Posterior cingulate gyrus (tissue), 11 donors: Measurements from ENCODE around the gene CMTM3.
"Not testable (repeated sequence)": the region's sequence is repeated elsewhere in the genome, so short reads cannot be mapped to it uniquely, and the experiment has no call there.

Experiments
- DNase-seq, 10 donors: peaks; one replicate each; pipeline versions ENCODE4 v3.0.0 to v3.0.0-alpha.2; 2020 to 2021; ENCODE audit warnings: mixed read lengths in 3 of 10
- intact Hi-C: fragments of 100-400 bp; cut with DNase I; formaldehyde crosslinking; loops from one replicate; pipeline ENCODE4 v1.15.1; 2023

CMTM3 gene

DNA sequence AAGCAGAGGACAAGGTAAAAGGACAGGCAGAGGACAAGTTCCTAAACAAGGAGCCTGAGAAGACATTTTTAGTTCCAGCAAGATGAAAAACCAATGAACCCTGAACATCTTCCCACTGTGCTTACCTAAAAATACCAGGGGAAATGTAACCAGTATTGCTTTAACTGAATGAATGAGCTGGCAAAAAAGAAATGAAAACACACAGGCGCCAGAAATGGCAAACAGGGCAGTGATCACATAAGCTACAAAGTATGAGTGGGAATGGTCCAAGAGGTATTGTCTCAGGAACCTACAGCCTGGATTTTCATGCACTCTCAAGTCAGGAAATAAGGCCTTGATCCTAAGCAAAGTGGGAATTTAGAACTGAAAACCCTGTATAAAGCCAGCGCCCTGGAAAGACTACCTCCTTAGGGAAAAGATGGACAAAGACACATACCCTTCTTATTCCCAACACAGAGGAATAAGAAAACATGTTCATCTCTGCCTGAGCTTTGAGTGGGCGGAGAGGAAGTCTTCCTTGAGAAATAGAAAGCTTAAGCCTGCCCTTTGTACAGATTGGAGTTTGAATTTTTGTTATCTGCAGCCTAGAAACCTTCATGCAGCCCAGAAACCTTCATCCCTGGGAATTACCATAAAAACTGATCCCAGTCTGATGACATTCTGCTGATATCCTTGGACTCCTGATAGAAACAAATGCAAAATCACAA lies 23.1 kb upstream of the CMTM3 start:
- no peak for DNase-seq
- intact Hi-C loops = no loop called here

DNA sequence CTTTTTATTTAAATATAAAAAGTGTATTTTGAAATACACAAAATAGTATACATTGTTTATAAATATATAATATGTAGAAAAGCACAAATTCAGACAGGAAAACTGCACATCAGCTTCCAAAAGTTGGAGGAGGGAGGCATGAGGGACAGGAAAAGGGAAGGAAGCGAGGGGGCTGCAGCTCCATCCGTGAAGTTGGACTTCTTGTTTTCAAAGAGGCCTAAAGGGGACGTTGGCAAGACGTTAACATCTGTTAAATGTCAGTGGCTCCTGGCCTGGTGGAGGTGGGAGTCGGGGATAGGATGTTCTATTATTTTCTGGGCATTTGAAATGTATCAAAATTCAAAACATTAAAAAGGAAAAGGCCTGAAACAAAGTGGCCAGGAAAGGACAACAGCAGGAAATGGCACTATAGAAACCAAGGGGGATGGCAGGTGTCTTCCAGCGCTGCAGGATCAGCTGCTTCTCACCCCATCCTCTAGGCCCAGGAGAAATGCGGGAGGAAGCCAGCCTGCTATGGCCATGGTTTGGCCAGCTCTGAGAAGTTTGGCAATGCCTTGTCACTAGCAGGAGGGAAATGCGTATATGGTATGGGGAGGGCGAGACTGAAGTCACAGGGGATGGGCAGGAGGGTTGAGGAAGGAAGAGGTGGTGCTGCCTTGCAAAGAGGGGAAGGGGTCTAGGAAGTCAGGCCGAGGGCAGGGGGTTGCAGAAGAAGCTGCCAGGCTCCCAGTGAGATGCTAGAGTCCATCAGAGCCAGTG lies 18.8 kb upstream of the CMTM3 start:
- intact Hi-C loops = no loop called here
- DNase-seq = no peak

DNA sequence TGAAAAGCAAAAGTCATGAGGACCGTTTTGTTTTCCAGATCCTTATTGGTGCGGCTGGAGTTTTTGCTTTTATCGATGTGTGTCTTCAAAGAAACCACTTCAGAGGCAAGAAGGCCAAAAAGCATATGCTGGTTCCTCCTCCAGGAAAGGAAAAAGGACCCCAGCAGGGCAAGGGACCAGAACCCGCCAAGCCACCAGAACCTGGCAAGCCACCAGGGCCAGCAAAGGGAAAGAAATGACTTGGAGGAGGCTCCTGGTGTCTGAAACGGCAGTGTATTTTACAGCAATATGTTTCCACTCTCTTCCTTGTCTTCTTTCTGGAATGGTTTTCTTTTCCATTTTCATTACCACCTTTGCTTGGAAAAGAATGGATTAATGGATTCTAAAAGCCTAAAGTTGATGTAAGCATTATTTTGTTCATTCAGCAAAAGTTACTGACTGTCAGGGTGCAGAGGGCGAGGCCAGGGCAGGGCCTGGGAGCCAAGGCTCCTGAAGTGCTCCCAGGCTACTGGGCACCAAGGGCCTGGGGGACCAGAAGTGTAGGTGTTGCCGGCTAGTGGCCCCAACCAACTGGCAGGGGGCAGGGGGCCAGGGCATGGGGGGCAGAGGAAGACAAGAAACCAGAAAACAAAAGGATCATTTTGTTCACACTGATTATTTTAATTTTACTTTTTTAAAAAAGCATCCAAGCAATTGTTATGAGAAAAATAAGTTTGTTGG lies 16.5 kb upstream of the CMTM3 start:
- intact Hi-C loops = loop anchor here (2.0 kb wide), 1 partner anchor 181 kb away; no protein-coding TSS in a partner anchor
- peak in 3 of 10 donors; percentile 15 to 79 (median 69) for DNase-seq

DNA sequence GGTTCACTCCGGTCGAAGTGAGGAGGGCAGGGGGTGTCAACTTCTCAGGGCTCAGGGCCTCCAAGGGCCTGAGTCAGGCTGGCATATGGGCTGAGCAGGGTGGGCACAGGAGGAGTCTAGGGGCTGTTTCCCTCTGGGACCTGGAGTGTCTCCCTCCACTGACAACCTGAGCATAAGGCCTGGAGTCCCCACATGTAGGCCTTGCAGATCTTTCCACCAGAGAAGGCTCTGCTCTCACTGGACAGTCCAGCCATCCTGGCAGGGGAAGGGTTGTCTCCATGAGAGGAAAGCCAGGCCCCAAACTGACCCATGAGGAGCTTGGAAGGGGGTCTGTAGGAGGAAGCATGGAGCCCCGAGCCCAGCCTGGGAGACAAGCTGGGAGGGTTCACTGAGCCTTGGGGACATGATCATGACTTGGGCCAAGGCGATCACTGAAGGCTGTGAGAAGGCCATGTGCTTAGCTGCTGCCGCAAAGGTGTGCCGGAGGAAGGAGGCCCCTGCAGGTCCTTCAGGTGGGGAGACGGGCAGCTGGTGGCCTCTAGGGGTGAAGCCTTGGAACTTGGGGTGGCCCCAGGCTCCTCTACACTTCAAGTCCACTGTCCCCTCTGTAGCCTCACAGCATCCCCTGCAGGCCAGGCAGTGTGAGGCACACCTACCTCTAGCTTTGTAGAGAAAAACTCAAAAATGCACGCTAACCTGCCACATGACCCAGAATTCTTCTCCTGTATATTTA lies 15.4 kb upstream of the CMTM3 start:
- peak in 6 of 10 donors; percentile 15 to 89 (median 42) for DNase-seq

DNA sequence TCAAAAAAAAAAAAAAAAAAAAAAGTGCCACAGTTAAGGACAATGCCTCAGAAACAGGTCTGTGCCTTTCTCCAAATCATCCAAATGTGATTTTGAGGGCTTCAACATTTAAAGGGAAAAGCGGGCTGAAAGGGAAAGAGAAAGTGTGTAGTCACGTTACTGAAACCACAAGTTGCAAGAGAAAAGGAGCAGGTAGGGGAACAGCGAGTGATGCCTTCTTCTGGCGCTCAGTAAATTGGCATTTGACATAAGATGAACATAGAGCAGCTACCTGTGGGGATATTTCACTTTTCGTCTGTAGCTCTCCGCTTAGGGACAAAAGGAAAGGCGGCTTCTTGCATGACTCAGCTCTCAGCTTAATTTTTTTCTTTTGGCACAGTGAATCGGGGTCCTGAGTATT lies 14.2 kb upstream of the CMTM3 start:
- intact Hi-C loops = no loop called here
- no peak for DNase-seq

More for the DNA sequence above, 15.4 kb upstream of the CMTM3 start:
- intact Hi-C loops = loop anchor here (2.0 kb wide), 1 partner anchor 182 kb away; no protein-coding TSS in a partner anchor

DNA sequence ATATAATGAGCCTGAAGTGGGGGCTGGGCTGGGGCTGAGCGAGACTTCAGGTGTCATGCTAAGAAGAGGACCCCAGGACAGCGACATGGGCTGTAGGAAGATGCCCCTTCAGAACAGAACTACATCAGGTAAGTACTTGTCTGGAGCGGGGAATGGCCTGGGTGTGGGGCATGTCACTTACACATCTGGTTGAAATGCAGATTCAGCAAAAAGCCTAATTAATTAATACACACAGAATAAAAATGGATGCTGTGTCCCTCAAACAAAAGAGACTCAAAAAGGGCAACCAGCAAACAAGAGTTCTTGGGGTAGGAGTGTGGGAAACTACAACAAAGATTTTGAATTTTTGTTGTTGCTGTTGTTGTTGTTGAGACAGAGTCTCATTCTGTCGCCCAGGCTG lies 13.5 kb upstream of the CMTM3 start:
- intact Hi-C loops = no loop called here
- no peak for DNase-seq

DNA sequence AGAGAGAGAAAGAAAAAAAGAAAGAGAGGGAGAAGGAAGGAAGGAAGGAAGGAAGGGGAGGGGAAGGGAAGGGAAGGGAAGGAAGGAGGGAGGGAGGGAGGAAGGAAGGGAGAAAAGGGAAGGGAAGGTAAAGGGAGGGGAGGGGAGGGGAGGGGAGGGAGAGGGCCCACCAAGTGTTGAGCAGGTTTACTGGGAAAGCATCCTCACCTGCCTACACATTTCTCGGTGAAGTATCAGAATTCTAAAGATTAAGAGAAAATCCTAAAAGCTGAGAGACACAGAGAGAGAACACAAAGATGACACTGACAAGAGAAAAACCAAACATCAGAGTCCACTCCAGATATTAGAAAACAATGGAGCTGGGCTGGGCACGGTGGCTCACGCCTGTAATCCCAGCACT lies 12.3 kb upstream of the CMTM3 start:
- intact Hi-C loops = no loop called here
- DNase-seq = no peak

DNA sequence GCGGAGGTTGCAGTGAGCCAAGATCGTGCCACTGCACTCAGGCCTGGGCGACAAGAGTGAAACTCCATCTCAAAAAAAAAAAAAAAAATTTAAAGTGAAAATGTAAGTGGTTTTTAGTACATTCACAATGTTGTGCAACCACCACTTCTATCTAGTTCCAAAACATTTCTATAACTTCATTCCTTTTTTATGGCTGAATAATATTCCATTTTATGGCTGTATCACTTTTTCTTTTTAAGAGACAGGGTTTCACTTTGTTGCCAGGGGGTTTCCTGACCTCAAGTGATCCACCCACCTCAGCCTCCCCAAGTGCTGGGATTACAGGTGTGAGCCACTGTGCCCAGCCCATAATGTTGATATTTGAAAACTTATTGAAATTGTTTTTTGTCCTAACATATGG lies 11.7 kb upstream of the CMTM3 start:
- no peak for DNase-seq
- intact Hi-C loops = no loop called here

DNA sequence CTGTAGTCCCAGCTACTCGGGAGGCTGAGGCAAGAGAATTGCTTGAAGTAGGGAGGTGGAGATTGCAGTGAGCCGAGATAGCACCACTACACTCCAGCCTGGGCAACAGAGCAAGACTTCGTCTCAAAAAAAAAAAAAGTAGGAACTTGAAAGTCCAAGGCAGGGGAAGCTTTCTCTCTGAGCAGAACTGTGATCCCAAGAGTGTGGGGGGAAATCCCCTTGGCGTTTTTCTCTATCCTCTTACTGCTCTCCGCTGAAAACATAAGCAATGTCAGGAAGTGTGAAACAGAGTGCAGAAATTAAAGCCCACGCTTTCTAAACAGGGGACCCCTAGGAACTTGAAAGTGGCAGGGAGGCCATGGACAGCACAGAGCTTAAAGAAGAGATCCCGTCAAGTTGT lies 9.8 kb upstream of the CMTM3 start:
- DNase-seq = no peak
- intact Hi-C loops = no loop called here

DNA sequence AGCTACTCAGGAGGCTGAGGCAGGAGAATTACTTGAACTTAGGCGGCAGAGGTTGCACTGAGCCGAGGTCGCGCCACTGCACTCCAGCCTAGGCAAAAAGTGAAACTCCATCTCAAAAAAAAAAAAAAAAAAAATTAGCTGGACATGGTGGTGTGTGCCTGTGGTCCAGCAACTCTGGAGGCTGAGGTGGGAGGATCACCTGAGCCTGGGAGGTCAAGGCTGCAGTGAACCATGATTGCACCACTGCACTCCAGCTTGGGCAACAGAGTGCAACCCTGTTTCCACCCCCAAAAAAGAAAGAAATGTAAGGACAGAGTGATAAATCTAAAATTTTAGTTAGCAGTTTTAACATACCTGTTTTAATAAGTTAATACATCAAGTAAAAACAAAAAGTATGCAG lies 7.9 kb upstream of the CMTM3 start:
- DNase-seq, intact Hi-C loops: not testable (repeated sequence)

DNA sequence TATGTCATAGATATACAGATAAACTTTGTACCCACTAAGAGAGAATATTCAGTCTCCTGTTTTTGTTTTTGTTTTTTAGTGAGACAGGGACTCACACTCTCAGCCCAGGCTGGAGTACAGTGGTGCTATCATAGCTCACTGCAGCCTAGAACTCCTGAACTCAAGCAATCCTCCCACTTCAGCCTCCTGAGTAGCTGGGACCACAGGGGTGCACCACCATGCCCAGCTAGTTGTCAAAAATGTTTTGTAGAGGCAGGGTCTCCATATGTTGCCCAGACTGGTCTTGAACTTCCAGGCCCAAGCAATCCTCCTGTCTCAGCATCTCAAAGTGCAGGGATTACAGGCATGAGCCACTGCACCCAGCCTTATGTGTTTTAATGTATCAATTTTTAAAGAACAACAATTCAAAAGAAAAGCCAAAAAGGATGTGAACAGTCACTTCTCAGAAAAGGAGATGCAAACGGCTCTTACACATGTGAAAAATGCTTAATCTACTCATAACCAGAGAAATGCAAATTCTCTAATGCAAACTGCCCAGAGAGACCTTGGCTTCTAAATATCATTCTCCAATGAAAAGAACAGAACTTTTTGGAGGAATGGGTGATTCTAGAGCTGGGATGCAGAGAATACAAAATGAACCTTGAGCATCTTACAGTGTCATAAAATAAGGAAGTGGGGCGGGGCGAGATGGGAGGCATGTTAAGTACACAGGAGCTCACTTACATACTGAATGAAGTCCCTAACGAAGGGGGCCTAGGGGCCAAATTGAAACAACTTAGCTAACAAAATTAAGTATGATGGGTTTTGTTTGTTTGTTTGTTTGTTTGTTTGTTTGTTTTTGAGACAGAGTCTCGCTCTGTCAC lies 7.3 kb upstream of the CMTM3 start:
- DNase-seq = no peak
- intact Hi-C loops = no loop called here

DNA sequence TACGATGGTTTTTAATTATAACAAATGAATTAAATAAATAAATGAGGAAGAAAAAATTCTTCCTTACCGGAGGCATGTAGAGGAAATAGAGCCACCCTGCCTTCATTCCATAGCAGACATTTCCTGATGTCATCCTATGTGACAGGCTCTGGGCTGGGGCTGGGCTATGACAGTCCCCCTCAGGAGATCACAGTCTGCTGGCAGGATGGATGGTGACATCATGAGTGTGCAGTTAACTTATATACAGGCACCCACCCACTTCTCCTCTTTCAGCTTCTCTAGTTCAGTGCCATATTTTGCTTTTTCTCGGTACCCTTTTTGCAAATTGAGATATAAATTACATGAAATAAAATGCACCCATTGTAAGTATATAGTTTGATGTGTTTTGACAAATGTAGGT lies 6.4 kb upstream of the CMTM3 start:
- intact Hi-C loops = no loop called here
- DNase-seq = no peak

DNA sequence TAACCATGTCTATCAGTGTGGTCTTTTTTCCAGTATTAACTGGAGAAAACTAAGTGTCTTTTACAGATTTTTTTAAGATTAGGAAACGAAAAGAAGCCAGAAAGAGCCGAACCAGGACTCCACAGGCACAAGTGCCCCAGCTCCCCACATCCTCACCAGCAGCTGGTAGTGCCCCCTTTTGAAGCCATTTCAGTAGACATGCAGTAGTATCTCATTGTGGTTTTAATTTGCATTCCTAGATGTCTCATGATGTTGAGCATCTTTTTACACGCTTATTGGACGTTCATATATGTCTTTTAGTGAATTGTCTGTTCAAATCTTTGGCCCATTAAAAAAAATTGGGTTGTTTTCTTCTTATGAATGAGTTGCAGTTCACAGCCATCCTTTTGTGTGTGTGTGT lies 4.8 kb upstream of the CMTM3 start:
- intact Hi-C loops = loop anchor here (5.0 to 10.0 kb wide), 2 partner anchors 85 to 192 kb away; no protein-coding TSS in a partner anchor
- no peak for DNase-seq

DNA sequence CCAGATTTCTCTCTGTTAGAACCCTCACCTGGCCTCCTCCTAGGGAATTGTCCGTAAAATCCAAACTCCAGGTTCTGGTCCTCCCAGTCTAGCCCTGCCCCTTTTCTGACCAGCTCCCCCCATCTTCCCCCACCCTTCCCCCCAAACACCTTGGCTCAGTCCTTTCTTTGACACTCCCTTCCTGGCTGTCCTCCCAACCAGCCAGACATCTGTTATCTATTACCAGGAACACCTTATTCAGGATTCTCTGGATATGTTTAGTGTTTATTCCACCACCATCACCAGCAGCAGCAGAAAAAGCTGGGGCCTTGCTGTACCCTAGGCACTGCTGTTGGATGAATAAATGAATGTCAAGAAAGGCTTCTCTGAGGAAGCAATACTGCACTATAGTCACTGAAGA lies 4.0 kb upstream of the CMTM3 start:
- no peak for DNase-seq
- intact Hi-C loops = loop anchor here (5.0 to 10.0 kb wide), 2 partner anchors 86 to 193 kb away; no protein-coding TSS in a partner anchor

DNA sequence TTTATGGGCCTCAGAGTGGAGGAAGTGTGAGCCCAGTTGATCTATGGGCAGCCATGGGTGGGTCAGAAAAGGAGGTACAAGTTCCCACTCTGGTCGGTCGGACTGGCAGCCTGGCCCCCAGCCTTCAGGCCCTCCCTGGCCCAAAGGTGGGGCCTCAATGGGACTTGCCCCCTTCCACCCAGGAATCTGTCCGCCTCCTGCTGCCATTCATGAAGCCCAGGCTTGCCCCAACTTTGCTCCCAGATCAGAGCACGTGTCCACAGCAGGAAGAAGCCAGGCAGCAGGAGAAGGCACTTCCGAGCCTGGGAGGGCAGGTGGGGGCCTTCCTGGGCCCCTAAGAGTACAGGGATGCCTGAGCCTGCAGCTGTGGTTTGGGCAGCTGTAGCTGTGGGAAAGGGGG lies 3.0 kb upstream of the CMTM3 start:
- intact Hi-C loops = loop anchor here (5.0 to 10.0 kb wide), 2 partner anchors 87 to 194 kb away; no protein-coding TSS in a partner anchor
- no peak for DNase-seq

DNA sequence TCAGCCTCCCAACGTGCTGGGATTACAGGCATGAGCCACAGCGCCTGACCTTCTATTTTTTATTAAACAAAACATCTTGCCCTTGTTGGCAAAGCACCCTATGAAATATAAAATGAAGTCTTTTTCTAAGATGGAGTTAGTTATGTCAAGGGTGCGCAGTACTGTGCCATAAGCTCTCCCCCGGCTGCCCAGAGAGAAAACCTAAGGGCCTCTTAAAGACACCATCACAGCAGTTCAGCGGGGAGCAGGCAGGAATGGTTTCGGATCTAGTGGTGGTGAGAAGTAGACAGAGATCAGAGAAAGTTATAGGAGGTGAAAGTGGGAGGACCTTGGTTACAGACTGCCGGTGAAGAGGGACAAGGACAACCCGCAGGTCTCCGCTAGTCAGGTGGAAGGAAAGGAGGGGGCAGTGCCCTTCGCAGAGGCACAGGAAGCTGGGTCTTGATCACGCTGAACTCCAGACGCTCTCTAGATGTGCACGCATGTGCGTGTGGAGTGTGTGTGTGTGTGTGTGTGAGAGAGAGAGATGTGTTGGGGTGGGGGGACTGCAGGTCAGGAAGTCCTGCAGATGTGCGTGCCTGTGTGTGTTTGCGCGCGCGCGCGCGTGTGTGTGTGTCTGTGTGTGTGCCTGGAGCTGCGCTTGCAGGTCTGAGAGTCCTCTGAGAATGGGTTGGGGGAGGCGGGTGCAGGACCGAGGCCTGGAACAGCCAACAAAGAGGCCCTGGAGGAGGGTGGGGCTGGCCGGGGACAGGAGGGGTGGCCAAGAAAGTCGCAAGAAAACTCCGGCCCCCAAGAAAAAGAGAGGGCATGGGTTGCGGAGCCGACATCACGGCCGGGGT lies 748 bp upstream of the CMTM3 start:
- DNase-seq = peak in 2 of 10 donors; percentile 87 to 91
- intact Hi-C loops = loop anchor here (5.0 to 10.0 kb wide), 2 partner anchors 89 to 196 kb away; no protein-coding TSS in a partner anchor

DNA sequence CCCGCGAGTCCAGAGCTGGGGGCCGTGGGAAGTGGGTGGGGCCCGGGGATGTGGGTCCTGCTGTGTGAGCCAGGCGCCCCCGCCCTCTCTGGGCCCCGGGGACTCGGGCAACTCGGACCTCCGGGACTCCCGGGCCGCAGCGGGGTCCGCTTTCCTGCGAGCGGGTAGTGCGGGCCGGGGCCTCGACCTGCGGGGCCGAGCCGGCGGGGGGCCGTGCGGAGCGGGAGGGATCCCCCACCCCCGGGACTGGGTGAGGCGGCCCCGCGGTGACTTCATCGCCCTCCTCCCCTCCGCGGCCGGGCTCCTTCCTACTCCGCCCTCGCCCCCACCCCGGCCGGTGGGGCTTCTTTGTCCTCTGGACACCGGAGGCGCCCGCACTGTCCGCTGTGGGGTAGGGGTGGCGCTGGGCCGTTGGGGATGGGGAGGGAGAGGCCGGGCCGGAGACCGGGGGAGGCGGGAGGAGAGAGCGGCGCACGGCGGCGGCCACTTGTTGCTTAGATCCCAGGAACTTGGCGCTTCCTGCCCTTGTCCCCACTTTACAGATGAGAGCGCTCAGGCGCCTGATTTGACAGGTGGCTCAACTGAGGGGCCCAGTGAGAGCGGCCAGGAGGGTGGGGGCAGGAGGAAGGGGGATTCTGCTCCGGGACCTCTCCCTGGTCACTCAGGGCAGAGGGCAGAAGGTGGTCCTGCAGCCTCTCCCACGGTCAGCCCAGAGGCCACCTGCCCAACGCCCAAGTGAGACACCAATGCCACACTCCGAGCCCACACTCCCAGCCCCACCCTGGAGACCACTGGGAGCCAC lies 874 bp downstream of the CMTM3 start:
- peak in 3 of 10 donors; percentile 26 to 84 (median 76) for DNase-seq
- intact Hi-C loops = loop anchor here (10.0 kb wide), 1 partner anchor 91 kb away; no protein-coding TSS in a partner anchor
